ENCODE measurements around the gene NWD2.
"Not testable (repeated sequence)": the region's sequence is repeated elsewhere in the genome, so short reads cannot be mapped to it uniquely, and the experiment has no call there.

Gene NWD2

GRCh38 chr4:37481547-37482122 is 237.1 kb downstream of the NWD2 start:
- Histone ChIP-seq H3K9ac (ENCODE audit: low read length) (no peak overlapping the region), H3K27me3 (ENCODE audit: control insufficient read depth, insufficient read depth, low read length) (no peaks in the 10 kb centered on the region), H3K9me3 (ENCODE audit: control insufficient read depth, low read length) (no peaks in the 10 kb centered on the region), H3K4me1 (ENCODE audit: control insufficient read depth, insufficient read depth, low read length) (peaks cover 63% of the 10 kb centered on the region), H3K4me3 (ENCODE audit: low read length) (no peak overlapping the region), H3K36me3 (ENCODE audit: control insufficient read depth, insufficient read depth, low read length) (no peaks in the 10 kb centered on the region)

GRCh38 chr4:37482236-37482913 is 237.8 kb downstream of the NWD2 start:
- no peak overlapping the region for H3K9ac ChIP-seq (ENCODE audit: low read length)
- H3K9me3 ChIP-seq (ENCODE audit: control insufficient read depth, low read length) = no peaks in the 10 kb centered on the region
- H3K4me1 ChIP-seq (ENCODE audit: control insufficient read depth, insufficient read depth, low read length) = peaks cover 58% of the 10 kb centered on the region
- H3K27me3 ChIP-seq (ENCODE audit: control insufficient read depth, insufficient read depth, low read length) = no peaks in the 10 kb centered on the region
- H3K4me3 ChIP-seq (ENCODE audit: low read length) = no peak overlapping the region
- no peaks in the 10 kb centered on the region for H3K36me3 ChIP-seq (ENCODE audit: control insufficient read depth, insufficient read depth, low read length)

GRCh38 chr4:37483610-37484009 is 239.1 kb downstream of the NWD2 start:
- Histone ChIP-seq H3K36me3 (ENCODE audit: control insufficient read depth, insufficient read depth, low read length) (no peaks in the 10 kb centered on the region), H3K4me1 (ENCODE audit: control insufficient read depth, insufficient read depth, low read length) (peaks cover 62% of the 10 kb centered on the region), H3K9me3 (ENCODE audit: control insufficient read depth, low read length) (no peaks in the 10 kb centered on the region), H3K27me3 (ENCODE audit: control insufficient read depth, insufficient read depth, low read length) (no peaks in the 10 kb centered on the region), H3K9ac (ENCODE audit: low read length) (no peak overlapping the region), H3K4me3 (ENCODE audit: low read length) (no peak overlapping the region)

GRCh38 chr4:37486166-37486565 is 241.6 kb downstream of the NWD2 start:
- H3K9me3 ChIP-seq (ENCODE audit: control insufficient read depth, low read length) = no peaks in the 10 kb centered on the region
- no peak overlapping the region for H3K9ac ChIP-seq (ENCODE audit: low read length)
- no peak overlapping the region for H3K4me3 ChIP-seq (ENCODE audit: low read length)
- H3K36me3 ChIP-seq (ENCODE audit: control insufficient read depth, insufficient read depth, low read length) = no peaks in the 10 kb centered on the region
- H3K4me1 ChIP-seq (ENCODE audit: control insufficient read depth, insufficient read depth, low read length) = peaks cover 64% of the 10 kb centered on the region
- no peaks in the 10 kb centered on the region for H3K27me3 ChIP-seq (ENCODE audit: control insufficient read depth, insufficient read depth, low read length)

- Histone ChIP-seq H3K27me3 (ENCODE audit: control insufficient read depth, insufficient read depth, low read length) (no peaks in the 10 kb centered on the region), H3K4me1 (ENCODE audit: control insufficient read depth, insufficient read depth, low read length) (peaks cover 59% of the 10 kb centered on the region), H3K9me3 (ENCODE audit: control insufficient read depth, low read length) (no peaks in the 10 kb centered on the region), H3K9ac (ENCODE audit: low read length) (no peak overlapping the region), H3K4me3 (ENCODE audit: low read length) (no peak overlapping the region), H3K36me3 (ENCODE audit: control insufficient read depth, insufficient read depth, low read length) (no peaks in the 10 kb centered on the region)
These were observed 243.1 kb downstream of the NWD2 start for GRCh38 chr4:37487668-37488067.

- Histone ChIP-seq H3K4me1 (ENCODE audit: control insufficient read depth, insufficient read depth, low read length) (peaks cover 54% of the 10 kb centered on the region), H3K9me3 (ENCODE audit: control insufficient read depth, low read length) (no peaks in the 10 kb centered on the region), H3K36me3 (ENCODE audit: control insufficient read depth, insufficient read depth, low read length) (no peaks in the 10 kb centered on the region), H3K9ac (ENCODE audit: low read length) (no peak overlapping the region), H3K27me3 (ENCODE audit: control insufficient read depth, insufficient read depth, low read length) (no peaks in the 10 kb centered on the region), H3K4me3 (ENCODE audit: low read length) (no peak overlapping the region)
These were observed 245.2 kb downstream of the NWD2 start for GRCh38 chr4:37489697-37490096.

GRCh38 chr4:37490391-37491347 is 246.1 kb downstream of the NWD2 start:
- Histone ChIP-seq H3K9me3 (ENCODE audit: control insufficient read depth, low read length) (no peaks in the 10 kb centered on the region), H3K27me3 (ENCODE audit: control insufficient read depth, insufficient read depth, low read length) (no peaks in the 10 kb centered on the region), H3K4me1 (ENCODE audit: control insufficient read depth, insufficient read depth, low read length) (peaks cover 45% of the 10 kb centered on the region), H3K36me3 (ENCODE audit: control insufficient read depth, insufficient read depth, low read length) (no peaks in the 10 kb centered on the region), H3K9ac (ENCODE audit: low read length) (peak overlapping the region; percentile 52), H3K4me3 (ENCODE audit: low read length) (no peak overlapping the region)

GRCh38 chr4:37495353-37495752 is 250.8 kb downstream of the NWD2 start:
- not testable (repeated sequence) for H3K36me3 ChIP-seq (ENCODE audit: control insufficient read depth, insufficient read depth, low read length); H3K27me3 ChIP-seq (ENCODE audit: control insufficient read depth, insufficient read depth, low read length); H3K9ac ChIP-seq (ENCODE audit: low read length); H3K9me3 ChIP-seq (ENCODE audit: control insufficient read depth, low read length); H3K4me3 ChIP-seq (ENCODE audit: low read length)
- H3K4me1 ChIP-seq (ENCODE audit: control insufficient read depth, insufficient read depth, low read length) = peaks cover 12% of the 10 kb centered on the region
